GM13977 (cell line): ENCODE measurements around the gene STARD3.

ENCODE experiments used
- DNase-seq: peaks from one replicate; pipeline ENCODE4 v3.0.0; 2012; ENCODE audit warnings: low spot score
- in situ Hi-C: fragments of 300-500 bp; cut with MboI; formaldehyde crosslinking; loops from one replicate; pipeline ENCODE4 v1.12.0; 2022; ENCODE audit warnings: low sequenced_read_pairs, low pct_unique_long_range_greater_than_20kb, mixed read lengths, inconsistent platforms; ENCODE audit not compliant: unreplicated experiment
- TF ChIP-seq, protein P1 (sequence below): IDR thresholded peaks from 2 replicates; pipeline ENCODE4 v1.5.1; 2012; ENCODE audit warnings: mild to moderate bottlenecking, control low read depth; ENCODE audit not compliant: insufficient read depth; ENCODE audit errors: extremely low read depth, missing control alignments

Gene STARD3

DNA sequence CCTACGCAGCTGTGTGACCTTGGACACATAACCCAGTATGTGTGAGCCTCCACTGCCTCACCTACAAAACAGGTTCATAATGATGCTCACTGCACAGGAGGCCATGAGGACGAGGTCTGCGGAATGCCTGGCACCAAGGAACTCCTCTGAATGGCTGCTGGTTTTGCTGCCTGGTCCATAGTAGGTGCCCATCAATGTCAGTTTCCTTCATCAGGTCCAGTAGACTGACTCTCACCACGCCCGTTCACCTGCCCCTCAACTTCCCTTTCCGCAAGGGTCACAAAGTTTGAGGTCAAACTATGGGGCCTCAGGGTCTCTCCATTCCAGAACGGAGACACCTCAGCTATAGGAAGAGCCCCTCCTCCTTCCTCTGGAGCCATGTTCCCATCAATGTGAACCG lies 40.1 kb downstream of the STARD3 start:
- in situ Hi-C loops: no loop called here
- TF ChIP-seq, protein P1, sequence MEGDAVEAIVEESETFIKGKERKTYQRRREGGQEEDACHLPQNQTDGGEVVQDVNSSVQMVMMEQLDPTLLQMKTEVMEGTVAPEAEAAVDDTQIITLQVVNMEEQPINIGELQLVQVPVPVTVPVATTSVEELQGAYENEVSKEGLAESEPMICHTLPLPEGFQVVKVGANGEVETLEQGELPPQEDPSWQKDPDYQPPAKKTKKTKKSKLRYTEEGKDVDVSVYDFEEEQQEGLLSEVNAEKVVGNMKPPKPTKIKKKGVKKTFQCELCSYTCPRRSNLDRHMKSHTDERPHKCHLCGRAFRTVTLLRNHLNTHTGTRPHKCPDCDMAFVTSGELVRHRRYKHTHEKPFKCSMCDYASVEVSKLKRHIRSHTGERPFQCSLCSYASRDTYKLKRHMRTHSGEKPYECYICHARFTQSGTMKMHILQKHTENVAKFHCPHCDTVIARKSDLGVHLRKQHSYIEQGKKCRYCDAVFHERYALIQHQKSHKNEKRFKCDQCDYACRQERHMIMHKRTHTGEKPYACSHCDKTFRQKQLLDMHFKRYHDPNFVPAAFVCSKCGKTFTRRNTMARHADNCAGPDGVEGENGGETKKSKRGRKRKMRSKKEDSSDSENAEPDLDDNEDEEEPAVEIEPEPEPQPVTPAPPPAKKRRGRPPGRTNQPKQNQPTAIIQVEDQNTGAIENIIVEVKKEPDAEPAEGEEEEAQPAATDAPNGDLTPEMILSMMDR: no peak
- DNase-seq: no peak

DNA sequence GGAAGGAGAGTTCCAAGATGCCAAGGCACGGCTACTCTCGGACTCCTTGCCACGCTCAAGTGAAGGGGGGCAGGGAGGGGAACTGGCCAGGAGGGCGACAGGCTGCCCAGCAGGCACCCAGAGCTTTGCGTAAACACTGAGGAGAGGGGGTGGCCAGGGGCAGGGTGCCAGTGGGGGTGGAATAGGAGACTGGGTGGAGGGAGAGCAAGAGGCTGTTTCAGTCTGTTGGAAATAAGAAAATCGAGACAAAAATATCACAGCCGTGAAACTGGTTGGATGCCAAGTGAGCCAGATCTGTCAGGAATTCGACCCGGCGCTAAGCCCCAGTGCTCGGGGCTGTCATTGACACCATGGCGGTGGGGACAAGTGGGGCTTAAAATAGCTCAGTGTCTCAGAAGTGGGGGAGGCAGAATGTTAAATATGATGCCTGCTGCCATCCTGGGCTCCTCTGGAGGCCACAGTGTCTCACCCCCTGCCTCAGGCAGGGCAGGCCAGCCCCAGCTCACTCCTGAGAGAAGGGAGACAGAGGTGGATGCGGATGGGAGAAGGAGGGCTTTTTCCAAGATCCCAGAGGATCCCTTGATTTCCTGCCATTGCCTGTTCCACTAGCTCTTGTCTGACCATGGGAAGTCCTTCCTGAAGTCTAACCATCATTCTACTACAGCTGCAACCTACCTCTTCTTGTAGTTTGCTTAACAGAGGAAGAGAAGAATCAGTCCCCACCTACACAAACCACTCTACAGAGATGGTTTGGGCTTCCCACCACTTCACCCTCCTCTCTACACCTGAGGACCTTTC lies 40.8 kb downstream of the STARD3 start:
- TF ChIP-seq, protein P1: no peak
- in situ Hi-C loops: no loop called here
- DNase-seq: no peak

DNA sequence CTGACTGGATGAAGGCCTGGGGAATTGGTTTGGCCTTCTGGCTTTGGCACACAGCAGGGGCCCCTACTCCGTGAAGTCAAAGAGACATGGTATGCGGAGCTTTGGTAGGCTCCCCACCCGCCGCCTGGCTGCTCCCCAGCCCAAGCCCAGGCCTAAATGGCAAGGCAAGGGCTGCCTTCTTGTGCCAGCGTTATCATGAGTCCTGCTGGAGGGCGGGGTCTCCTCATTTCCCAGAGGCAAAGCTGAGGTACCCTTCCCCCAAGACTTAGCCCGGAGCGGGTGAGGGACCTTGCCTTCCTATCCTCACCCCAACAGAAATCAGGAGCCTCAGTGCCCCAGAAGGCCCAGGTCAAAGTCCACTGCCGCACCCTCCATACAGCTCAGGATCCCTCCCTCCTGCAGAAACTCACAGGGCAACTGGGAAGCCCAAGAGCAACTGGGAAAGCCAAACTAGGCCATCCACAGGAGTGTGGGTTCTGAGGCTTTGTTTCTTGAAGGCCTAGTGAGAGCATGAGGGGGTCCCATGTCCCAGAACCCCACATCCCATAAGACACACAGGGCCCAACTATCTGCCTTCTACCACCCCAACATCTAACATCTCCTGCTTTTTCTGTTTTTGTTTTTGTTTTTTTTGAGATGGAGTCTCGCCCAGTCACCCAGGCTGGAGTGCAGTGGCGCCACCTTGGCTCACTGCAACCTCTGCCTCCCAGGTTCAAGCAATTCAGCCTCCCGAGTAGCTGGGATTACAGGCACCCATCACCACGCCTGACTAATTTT lies 41.6 kb downstream of the STARD3 start:
- in situ Hi-C loops: no loop called here
- DNase-seq: no peak
- TF ChIP-seq, protein P1: no peak

DNA sequence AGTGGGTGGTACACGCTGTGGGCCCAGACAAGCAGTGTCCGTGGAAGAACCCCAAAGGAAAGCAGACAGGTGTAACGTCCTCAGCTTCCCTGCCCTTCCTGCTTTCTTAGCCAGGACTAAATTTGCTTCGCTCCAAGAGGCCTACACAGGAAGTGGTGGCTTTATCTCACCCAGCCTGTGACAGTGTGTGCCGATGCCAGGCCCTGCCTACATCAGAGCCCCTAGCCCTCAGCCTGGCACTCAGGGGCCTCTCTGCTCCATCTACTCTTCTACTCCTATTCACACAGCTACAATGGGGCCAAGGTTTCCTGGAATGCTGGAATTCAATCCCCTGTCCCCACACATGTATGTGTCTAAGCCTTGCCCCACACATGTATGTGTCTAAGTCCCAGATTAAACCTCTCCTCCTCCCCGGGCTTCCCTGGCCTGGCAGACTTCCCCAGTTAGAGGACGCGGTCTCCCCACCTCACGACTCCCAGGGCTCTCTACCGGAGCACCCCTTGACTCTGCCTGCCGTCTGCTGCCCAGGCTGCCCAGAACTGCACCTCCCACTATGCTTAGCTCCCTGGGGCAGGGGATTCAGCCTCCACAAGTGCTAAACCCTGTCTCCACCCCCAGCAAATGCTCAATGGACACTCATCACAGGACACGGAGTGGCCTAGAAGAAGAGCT lies 42.7 kb downstream of the STARD3 start:
- in situ Hi-C loops: no loop called here
- DNase-seq: no peak
- TF ChIP-seq, protein P1: no peak

DNA sequence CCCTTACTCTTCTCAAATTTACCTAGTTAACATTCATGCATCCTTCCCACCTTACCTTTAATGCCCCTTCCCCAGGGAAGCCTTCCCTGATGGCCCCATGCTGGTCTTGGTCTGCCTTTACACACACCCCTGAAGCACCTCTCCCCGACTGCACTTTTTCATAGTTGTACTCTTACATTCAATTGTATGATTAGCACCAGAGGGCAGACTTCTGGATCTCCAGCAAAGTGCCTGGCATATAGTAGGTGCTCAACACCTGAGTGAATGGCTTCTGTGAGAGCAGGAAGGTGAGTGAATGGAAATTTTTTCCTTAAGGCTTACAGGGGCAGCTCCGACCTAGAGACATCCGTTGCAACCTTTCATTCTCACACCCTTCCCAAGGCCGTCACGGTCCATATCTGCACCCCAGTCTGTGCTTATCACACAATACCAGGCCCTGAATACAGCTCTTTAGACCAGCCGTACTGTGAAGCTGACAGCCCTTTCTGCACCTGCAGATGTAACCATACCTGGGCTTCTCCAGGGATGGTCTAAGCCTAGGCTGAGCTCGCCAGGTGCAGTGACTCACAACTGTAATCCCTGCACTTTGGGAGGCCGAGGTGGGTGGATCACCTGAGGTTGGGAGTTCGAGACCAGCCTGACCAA lies 46.5 kb downstream of the STARD3 start:
- no peak for DNase-seq
- TF ChIP-seq, protein P1: no peak

More for the DNA sequence above, 46.5 kb downstream of the STARD3 start:
- in situ Hi-C loops: no loop called here
